Keratinocyte (primary cell): ENCODE measurements around the gene CFAP77.

Experiments used
- CTCF ChIP-seq, 3 experiments: IDR thresholded peaks in 1 of 3; conservative IDR thresholded peaks in 1 of 3; optimal IDR thresholded peaks in 1 of 3; 2 replicates in 2 of 3; 3 replicates in 1 of 3; pipeline versions ENCODE3 to v1.5.1; 2011; ENCODE audit warnings: low read length in 3 of 3, mild to moderate bottlenecking in 3 of 3, moderate library complexity in 2 of 3, control low read depth in 1 of 3, inconsistent platforms in 1 of 3; ENCODE audit not compliant: insufficient read depth in 2 of 3; ENCODE audit errors: extremely low read depth in 1 of 3
- EZH2 ChIP-seq: IDR thresholded peaks from one replicate; pipeline ENCODE4 v1.6.1; 2012; ENCODE audit warnings: inconsistent platforms, mild to moderate bottlenecking, low read length, moderate library complexity

DNA sequence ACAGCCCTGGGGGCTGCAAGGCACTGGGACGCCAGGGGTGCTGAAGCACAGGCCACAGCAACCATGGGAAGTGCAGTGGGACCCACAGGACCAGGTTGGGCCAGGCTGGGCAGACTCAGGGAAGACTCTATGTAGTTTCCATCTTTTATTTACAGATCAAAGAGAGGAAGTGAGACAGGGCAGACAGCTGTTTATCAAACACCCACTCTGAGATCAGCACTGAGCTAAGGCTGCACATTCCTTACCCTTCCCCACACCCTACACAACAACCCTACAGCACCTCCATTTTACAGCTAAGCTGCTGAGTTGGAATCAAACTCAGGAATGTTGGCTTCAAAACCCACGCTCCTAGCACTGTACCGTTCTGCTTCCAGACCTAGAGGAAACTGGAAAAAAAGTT, 192.2 kb downstream of the CFAP77 start:
- TF ChIP-seq CTCF (optimal IDR thresholded peaks at IDR 0.05 in 1 of 3, IDR thresholded peaks at IDR 0.05 in 1 of 3, conservative IDR thresholded peaks at IDR 0.05 in 1 of 3; ENCODE audit: extremely low read depth in 1 of 3, insufficient read depth in 2 of 3, low read length in 3 of 3) (no peak), EZH2 (no peak)
